Gastrocnemius medialis (tissue), 4 donors: Measurements from ENCODE around the gene HOXD9.

Experiments
- POLR2A ChIP-seq, 2 donors: fragments of 450-650 bp; IDR thresholded peaks; one replicate each; pipeline ENCODE4 v1.6.1; 2017; ENCODE audit warnings: antibody characterized with exemption in 2 of 2, mild to moderate bottlenecking in 2 of 2, moderate library complexity in 2 of 2
- TF ChIP-seq, protein P1 (sequence below), 5 experiments: fragments of 450-650 bp in 3 of 5; fragments of 200-600 bp in 2 of 5; sonication (generic) in 2 of 5; IDR thresholded peaks in 4 of 5; conservative IDR thresholded peaks in 1 of 5; 1 replicate in 4 of 5; 2 replicates in 1 of 5; pipeline ENCODE4 v1.5.1; 2016 to 2019; ENCODE audit warnings: antibody characterized with exemption in 5 of 5, mild to moderate bottlenecking in 3 of 5, moderate library complexity in 3 of 5

- TF ChIP-seq POLR2A (IDR thresholded peaks at IDR 0.05): no peak
- TF ChIP-seq, protein P1, sequence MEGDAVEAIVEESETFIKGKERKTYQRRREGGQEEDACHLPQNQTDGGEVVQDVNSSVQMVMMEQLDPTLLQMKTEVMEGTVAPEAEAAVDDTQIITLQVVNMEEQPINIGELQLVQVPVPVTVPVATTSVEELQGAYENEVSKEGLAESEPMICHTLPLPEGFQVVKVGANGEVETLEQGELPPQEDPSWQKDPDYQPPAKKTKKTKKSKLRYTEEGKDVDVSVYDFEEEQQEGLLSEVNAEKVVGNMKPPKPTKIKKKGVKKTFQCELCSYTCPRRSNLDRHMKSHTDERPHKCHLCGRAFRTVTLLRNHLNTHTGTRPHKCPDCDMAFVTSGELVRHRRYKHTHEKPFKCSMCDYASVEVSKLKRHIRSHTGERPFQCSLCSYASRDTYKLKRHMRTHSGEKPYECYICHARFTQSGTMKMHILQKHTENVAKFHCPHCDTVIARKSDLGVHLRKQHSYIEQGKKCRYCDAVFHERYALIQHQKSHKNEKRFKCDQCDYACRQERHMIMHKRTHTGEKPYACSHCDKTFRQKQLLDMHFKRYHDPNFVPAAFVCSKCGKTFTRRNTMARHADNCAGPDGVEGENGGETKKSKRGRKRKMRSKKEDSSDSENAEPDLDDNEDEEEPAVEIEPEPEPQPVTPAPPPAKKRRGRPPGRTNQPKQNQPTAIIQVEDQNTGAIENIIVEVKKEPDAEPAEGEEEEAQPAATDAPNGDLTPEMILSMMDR (IDR thresholded peaks at IDR 0.05 in 4 of 5, conservative IDR thresholded peaks at IDR 0.05 in 1 of 5): no peak
These were observed 37.9 kb upstream of the HOXD9 start for GRCh38 chr2:176084611-176085119.
